HG03571 (cell line): ENCODE measurements around the gene UNC5C.

ENCODE experiments used
- ATAC-seq: cut with Tn5 transposase; IDR thresholded peaks from one replicate; pipeline ENCODE4 v1.9.1; 2021; ENCODE audit not compliant: unreplicated experiment

Gene UNC5C

GRCh38 chr4:95410387-95410977 lies 138.3 kb downstream of the UNC5C start:
- ATAC-seq, result no peak

GRCh38 chr4:95409750-95410149 lies 139.0 kb downstream of the UNC5C start:
- no peak for ATAC-seq

- ATAC-seq, result no peak
Measured at GRCh38 chr4:95409127-95409526, 139.6 kb downstream of the UNC5C start.

GRCh38 chr4:95402299-95402698 lies 146.5 kb downstream of the UNC5C start:
- ATAC-seq, result no peak

GRCh38 chr4:95398217-95398616 lies 150.6 kb downstream of the UNC5C start:
- no peak for ATAC-seq

- ATAC-seq, result no peak
Measured at GRCh38 chr4:95394752-95395306, 153.9 kb downstream of the UNC5C start.

GRCh38 chr4:95393821-95394220 lies 155.0 kb downstream of the UNC5C start:
- no peak for ATAC-seq

GRCh38 chr4:95388911-95389310 lies 159.9 kb downstream of the UNC5C start:
- ATAC-seq, result no peak

- no peak for ATAC-seq
Measured at GRCh38 chr4:95387719-95388118, 161.1 kb downstream of the UNC5C start.

- ATAC-seq, result no peak
Measured at GRCh38 chr4:95386410-95386809, 162.4 kb downstream of the UNC5C start.

GRCh38 chr4:95381843-95382580 lies 166.8 kb downstream of the UNC5C start:
- ATAC-seq, result no peak

GRCh38 chr4:95379633-95380032 lies 169.1 kb downstream of the UNC5C start:
- ATAC-seq, result no peak

- ATAC-seq, result no peak
Measured at GRCh38 chr4:95377366-95377900, 171.3 kb downstream of the UNC5C start.

- ATAC-seq, result no peak
Measured at GRCh38 chr4:95371476-95372224, 177.1 kb downstream of the UNC5C start.

- ATAC-seq, result no peak
Measured at GRCh38 chr4:95367824-95368223, 180.9 kb downstream of the UNC5C start.

GRCh38 chr4:95363966-95364365 lies 184.8 kb downstream of the UNC5C start:
- no peak for ATAC-seq

- no peak for ATAC-seq
Measured at GRCh38 chr4:95363559-95363925, 185.2 kb downstream of the UNC5C start.

- ATAC-seq, result no peak
Measured at GRCh38 chr4:95362906-95363558, 185.7 kb downstream of the UNC5C start.

GRCh38 chr4:95362066-95362465 lies 186.7 kb downstream of the UNC5C start:
- ATAC-seq, result no peak

GRCh38 chr4:95361696-95361965 lies 187.1 kb downstream of the UNC5C start:
- ATAC-seq, result no peak
